NCI-H748 treated with DMSO at 0.1 percent for 48 hours (cell line): ENCODE measurements around the gene PSMD9.
"Not testable (repeated sequence)": the region's sequence is repeated elsewhere in the genome, so short reads cannot be mapped to it uniquely, and the experiment has no call there.

Experiments used
- DNase-seq: peaks from one replicate; lab custom pipeline; 2025; lab: John Stamatoyannopoulos, UW

Gene PSMD9

DNA sequence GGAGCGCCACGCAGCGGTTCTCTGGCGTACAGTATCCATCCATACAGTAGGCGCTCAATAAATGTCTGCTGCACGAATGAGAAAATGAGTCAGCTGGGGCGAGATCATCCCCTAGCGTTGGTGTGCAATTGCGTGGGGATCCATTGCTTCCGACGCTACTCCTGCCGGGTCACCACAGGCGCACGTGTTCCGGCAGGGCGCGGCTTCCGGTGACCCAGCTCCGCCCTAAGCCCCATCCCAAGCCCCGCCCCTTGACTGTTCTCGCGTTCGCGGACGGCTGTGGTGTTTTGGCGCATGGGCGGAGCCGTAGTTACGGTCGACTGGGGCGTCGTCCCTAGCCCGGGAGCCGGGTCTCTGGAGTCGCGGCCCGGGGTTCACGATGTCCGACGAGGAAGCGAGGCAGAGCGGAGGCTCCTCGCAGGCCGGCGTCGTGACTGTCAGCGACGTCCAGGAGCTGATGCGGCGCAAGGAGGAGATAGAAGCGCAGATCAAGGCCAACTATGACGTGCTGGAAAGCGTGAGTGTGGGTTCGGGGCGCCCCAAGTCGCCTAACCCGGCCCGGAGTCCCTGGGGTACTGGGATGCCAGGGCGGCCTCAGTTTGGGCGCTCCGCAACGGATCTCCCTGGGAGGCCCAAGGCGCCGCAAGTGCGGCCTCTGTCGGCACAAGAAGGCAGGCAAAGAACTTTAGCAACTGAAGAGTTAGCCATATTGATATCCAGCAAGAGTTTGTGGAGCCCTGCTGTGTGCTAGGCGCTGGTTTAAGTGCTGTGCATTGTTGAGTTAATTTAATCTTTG is at the start of gene PSMD9:
Gene PSMD9 (plus strand): TSS at position 313 of the 796 bp plus-strand sequence. CDS start 67 bp downstream, at position 380.
- DNase-seq = peak; percentile 92

DNA sequence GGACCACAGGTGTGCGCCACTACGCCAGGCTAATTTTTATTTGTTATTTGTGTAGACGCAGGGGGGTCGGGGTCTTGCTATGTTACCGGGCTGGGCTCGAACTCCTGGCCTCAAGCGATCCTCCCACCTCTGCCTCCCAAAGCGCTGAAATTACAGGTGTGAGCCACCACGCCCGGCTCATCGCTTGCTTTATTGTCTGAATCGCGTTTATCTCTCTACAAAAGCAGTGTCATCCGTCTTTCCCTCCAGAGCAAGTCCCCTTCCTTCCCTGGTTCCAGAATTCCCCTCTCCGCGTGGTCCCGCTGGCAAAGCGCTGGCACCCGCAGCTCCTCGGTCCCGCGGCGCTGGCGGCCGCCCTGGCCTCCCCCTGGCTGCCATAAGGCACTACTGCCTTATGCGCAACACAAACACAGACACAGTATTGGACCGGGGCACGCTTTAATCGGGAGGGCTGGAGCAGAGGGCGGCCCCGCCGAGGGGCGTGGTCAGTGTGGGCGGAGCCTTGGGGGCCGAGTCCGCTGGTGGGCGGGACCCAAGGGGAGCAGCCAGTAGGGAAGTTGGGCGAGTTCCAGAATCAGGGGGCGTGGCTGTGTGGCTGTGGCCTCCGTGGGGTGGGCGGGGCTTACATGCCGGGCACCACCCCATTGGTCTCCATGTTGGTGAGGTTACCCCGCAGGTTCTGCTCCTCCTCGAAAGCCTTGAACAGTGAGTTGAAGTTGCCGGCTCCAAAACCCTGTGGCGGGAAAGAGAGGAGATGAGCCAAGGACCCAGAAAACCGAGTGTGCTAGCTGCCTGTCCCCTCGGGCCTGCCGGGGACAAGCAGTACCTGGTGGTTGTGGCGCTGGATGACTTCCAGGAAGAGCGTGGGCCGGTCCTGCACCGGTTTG is 49.2 kb upstream of the PSMD9 start:
- DNase-seq = peak; percentile 95

GRCh38 chr12:121839993-121840761 is 48.4 kb upstream of the PSMD9 start:
- no peak for DNase-seq

GRCh38 chr12:121843236-121843982 is 45.2 kb upstream of the PSMD9 start:
- no peak for DNase-seq

GRCh38 chr12:121845701-121846100 is 42.9 kb upstream of the PSMD9 start:
- no peak for DNase-seq

- no peak for DNase-seq
Observed at GRCh38 chr12:121849211-121849610, 39.4 kb upstream of the PSMD9 start.

GRCh38 chr12:121849665-121850064 is 38.9 kb upstream of the PSMD9 start:
- no peak for DNase-seq

DNA sequence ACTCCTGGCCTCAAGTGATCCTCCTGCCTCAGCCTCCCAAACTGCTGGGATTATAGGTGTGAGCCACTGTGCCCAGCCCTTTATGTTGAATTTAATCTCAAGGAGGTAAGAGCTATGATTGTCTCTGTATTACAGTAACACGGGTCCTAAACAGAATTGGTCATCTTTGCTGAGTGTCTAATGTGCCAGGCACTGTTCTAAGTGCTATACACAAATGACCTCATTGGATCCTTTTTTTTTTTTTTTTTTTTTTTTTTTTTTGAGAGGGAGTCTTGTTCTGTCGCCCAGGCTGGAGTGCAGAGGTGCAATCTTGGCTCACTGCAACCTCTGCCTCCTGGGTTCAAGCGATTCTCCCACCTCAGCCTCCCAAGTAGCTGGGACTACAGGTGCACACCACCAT is 36.2 kb upstream of the PSMD9 start:
- DNase-seq = not testable (repeated sequence)

GRCh38 chr12:121857322-121858246 is 31.0 kb upstream of the PSMD9 start:
- no peak for DNase-seq

DNA sequence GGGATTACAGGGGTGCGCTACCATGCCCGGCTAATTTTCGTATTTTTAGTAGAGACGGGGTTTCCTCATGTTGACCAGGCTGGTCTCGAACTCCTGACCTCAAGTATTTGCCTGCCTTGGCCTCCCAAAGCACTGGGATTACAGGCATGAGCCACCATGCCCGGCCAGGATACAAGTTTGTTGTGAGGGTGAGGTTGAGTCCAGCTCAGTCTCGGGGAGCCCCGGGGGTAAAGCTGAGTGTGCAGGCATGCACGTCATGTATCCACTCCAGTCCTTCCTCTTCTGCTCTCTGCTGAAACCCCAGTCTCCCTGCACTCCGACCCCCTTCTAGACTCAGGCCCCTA is 30.3 kb upstream of the PSMD9 start:
- DNase-seq = no peak

- DNase-seq = no peak
Observed at GRCh38 chr12:121858662-121859572, 29.7 kb upstream of the PSMD9 start, which contains the start of gene HPD. Gene HPD, minus strand, starts transcription at chr12:121858859. Its CDS starts 36 bp downstream, at chr12:121858823.

- no peak for DNase-seq
Observed at GRCh38 chr12:121860257-121860656, 28.3 kb upstream of the PSMD9 start.

GRCh38 chr12:121860699-121861098 is 27.9 kb upstream of the PSMD9 start:
- not testable (repeated sequence) for DNase-seq

GRCh38 chr12:121861636-121862254 is 26.8 kb upstream of the PSMD9 start:
- DNase-seq = no peak

- DNase-seq = no peak
Observed at GRCh38 chr12:121866331-121866730, 22.3 kb upstream of the PSMD9 start.

DNA sequence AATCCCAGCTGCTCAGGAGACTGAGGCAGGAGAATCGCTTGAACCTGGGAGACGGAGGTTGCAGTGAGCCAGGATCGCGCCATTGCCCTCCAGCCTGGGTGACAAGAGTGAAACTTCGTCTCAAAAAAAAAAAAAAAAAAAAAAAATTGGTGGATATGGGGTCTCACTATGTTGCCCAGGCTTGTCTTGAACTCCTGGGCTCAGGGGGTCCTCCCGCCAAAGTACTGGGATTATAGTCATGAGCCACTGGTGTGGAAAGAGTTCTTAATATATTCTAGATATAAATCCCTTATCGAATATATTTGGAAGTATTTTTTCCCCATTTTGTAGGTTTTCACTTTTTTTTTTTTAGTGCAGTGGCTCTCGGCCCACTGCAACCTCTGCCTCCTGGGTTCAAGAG is 19.4 kb upstream of the PSMD9 start:
- DNase-seq = not testable (repeated sequence)

GRCh38 chr12:121871467-121871866 is 17.1 kb upstream of the PSMD9 start:
- no peak for DNase-seq

DNA sequence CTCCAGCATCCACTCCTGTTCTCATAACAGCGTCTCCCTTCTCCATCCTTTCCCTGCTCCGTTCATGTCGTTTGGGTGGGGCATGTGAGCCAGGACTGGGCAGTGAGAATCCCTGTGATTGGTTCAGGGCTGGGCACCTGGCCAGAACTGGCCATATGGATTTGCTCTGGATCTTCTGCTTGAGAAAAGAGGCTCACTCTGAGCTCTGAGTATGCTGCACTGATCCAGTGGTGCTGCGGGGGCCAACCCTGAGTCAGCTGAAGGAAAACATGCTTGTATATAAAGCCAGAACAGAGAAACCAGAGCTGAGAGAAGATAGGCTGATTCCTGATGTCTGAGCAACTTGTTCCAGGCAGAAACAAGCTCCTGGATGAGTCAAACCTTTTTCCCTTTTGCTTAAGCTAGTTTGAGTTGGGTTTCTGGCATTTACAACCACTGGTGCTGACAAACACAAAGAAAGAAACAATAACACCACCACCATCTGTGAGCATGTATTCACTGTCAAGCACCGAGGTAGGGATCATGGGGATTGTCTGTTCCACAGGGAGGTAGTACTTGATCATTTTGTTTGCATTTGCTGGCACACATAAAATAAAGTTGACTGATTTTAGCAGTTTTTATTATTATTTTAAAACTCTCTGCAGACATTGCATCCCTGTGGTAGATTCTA is 15.9 kb upstream of the PSMD9 start:
- DNase-seq = no peak
